OCI-LY1 (cell line): Measurements from ENCODE around the gene CERS3.

Experiments used
- EZH2 ChIP-seq: fragments of 200-600 bp; sonication (generic), shearing (Covaris generic); IDR thresholded peaks from 2 replicates; pipeline ENCODE4 v1.8.0; 2017; ENCODE audit warnings: borderline replicate concordance, mixed run types, mild to moderate bottlenecking, antibody characterized with exemption, low read length, moderate library complexity, mixed read lengths
- TF ChIP-seq, protein P1 (sequence below): fragments of 200-600 bp; sonication (generic), shearing (Covaris generic); IDR thresholded peaks from 2 replicates; pipeline ENCODE4 v1.5.1; 2017; ENCODE audit warnings: mild to moderate bottlenecking, antibody characterized with exemption, low read length, moderate library complexity, mixed read lengths

DNA sequence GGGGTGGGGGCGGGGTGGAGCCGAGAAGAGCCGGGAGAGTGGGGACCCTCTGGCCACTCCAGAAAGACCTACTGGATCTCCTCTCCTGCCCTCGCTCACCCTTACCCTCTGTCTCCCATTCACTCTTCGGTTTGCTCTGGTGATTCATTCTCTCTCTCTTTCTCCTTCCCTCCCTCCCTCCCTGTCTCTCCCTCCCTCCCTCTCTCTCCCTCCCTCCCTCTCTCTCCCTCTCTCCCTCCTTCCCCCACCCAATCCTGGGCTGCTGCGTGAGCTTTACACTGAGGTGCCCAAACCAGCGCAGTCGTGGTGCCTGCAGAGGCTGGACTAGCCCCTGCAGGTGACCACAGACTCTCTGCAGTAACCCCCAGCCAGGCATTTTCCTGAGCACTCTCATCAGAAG, 154.8 kb downstream of the CERS3 start:
- TF ChIP-seq, protein P1, sequence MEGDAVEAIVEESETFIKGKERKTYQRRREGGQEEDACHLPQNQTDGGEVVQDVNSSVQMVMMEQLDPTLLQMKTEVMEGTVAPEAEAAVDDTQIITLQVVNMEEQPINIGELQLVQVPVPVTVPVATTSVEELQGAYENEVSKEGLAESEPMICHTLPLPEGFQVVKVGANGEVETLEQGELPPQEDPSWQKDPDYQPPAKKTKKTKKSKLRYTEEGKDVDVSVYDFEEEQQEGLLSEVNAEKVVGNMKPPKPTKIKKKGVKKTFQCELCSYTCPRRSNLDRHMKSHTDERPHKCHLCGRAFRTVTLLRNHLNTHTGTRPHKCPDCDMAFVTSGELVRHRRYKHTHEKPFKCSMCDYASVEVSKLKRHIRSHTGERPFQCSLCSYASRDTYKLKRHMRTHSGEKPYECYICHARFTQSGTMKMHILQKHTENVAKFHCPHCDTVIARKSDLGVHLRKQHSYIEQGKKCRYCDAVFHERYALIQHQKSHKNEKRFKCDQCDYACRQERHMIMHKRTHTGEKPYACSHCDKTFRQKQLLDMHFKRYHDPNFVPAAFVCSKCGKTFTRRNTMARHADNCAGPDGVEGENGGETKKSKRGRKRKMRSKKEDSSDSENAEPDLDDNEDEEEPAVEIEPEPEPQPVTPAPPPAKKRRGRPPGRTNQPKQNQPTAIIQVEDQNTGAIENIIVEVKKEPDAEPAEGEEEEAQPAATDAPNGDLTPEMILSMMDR: no peak
- no peak for TF ChIP-seq EZH2
